ENCODE results near the gene SOS1. TPM values are rescaled to one million over a fixed set of nuclear protein-coding genes. Genes with fewer than 3 reads are reported as not detected.

SOS1 gene
- total and polyA plus RNA-seq, 4 donors, result 4.2 to 16.4 (median 7.2) TPM

GRCh38 chr2:39024833-39025232 is 96.0 kb downstream of the SOS1 start:
- H3K9ac ChIP-seq (ENCODE audit: low read depth in 1 of 2, low read length in 2 of 2), result no peak overlapping the region
- H3K27ac ChIP-seq (ENCODE audit: low read depth in 1 of 2, low read length in 2 of 2), result no peak overlapping the region
- H3K9me3 ChIP-seq (ENCODE audit: control insufficient read depth in 4 of 4, low read length in 3 of 4), result no peaks in the 10 kb centered on the region
- no peak overlapping the region for H3K4me3 ChIP-seq (ENCODE audit: low read depth in 1 of 3, low read length in 3 of 3)
- peaks cover 0 to 17% (median 3%) of the 10 kb centered on the region in 4 donors for H3K36me3 ChIP-seq (ENCODE audit: control insufficient read depth in 4 of 4, insufficient read depth in 3 of 4, low read depth in 1 of 4, low read length in 3 of 4)
- H3K27me3 ChIP-seq (ENCODE audit: control insufficient read depth in 4 of 4, insufficient read depth in 4 of 4, low read length in 3 of 4), result no peaks in the 10 kb centered on the region
- TF ChIP-seq TAF1 (conservative IDR thresholded peaks at IDR 0.05) (no peak), RXRA (IDR thresholded peaks at IDR 0.05) (no peak), HNF4G (IDR thresholded peaks at IDR 0.05) (no peak), EGR1 (IDR thresholded peaks at IDR 0.05; ENCODE audit: low read depth in 2 of 2) (no peak), GABPA (IDR thresholded peaks at IDR 0.05 in 1 of 2, conservative IDR thresholded peaks at IDR 0.05 in 1 of 2) (no peak), REST (IDR thresholded peaks at IDR 0.05) (no peak), RAD21 (IDR thresholded peaks at IDR 0.05) (no peak), ZBTB33 (IDR thresholded peaks at IDR 0.05) (no peak), CTCF (IDR thresholded peaks at IDR 0.05; ENCODE audit: low read depth, low read length, missing input control) (no peak), YY1 (IDR thresholded peaks at IDR 0.05) (no peak), SP1 (IDR thresholded peaks at IDR 0.05) (no peak), MAX (IDR thresholded peaks at IDR 0.05) (no peak), FOXA1 (IDR thresholded peaks at IDR 0.05) (no peak), JUND (IDR thresholded peaks at IDR 0.05) (no peak), NR2F2 (IDR thresholded peaks at IDR 0.05) (no peak), ATF3 (IDR thresholded peaks at IDR 0.05) (no peak), HNF4A (conservative IDR thresholded peaks at IDR 0.05) (no peak), FOXA2 (IDR thresholded peaks at IDR 0.05) (no peak)
- WGBS, result 95% methylated on average over 4 of the region's 4 CpGs
- DNase-seq (ENCODE audit: low spot score), result no peak
- H3K4me1 ChIP-seq (ENCODE audit: control insufficient read depth in 4 of 4, insufficient read depth in 4 of 4, low read length in 3 of 4), result no peaks in the 10 kb centered on the region
